HG03460 (cell line): ENCODE data around the gene PCNT.

Experiments
- ATAC-seq: cut with Tn5 transposase; IDR thresholded peaks from one replicate; pipeline ENCODE4 v1.9.1; 2021; ENCODE audit not compliant: unreplicated experiment

PCNT gene

DNA sequence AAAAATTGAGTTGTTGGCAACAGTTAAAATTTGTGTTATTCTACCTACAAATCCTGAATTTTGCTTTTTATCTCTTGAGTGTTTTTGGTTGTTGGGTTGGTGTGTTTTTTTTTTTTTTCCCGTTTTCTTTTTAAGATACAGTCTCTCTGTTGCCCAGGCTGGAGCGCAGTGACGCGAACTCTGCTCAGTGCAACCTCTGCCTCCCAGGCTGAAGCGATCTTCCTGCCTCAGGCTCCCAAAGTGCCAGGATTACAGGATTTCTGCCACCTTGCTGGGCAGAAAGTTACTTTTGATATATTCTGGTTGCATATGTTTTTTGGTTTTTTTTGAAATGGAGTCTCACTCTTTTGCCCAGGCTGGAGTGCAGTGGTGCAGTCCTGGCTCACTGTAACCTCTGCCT is 4.2 kb downstream of the PCNT start:
- no peak for ATAC-seq

DNA sequence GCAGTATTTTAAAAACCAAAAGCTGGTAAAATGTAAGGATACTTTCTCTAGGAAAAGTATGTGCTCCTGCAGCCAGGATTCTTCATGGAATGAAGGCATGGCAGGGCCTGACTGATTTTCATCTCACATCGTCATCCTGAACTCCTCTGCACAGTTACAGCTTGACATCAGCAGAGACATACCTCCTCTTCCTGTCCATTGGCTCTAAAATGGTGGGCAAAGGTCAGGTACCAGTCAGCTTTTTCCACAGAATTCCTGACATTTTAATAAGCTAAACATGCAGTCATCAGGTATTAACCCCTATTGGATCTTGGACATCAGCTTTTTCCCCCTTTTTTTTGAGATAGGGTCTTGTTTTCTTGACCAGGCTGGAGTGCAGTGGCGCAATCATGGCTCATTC is 5.8 kb downstream of the PCNT start:
- no peak for ATAC-seq

DNA sequence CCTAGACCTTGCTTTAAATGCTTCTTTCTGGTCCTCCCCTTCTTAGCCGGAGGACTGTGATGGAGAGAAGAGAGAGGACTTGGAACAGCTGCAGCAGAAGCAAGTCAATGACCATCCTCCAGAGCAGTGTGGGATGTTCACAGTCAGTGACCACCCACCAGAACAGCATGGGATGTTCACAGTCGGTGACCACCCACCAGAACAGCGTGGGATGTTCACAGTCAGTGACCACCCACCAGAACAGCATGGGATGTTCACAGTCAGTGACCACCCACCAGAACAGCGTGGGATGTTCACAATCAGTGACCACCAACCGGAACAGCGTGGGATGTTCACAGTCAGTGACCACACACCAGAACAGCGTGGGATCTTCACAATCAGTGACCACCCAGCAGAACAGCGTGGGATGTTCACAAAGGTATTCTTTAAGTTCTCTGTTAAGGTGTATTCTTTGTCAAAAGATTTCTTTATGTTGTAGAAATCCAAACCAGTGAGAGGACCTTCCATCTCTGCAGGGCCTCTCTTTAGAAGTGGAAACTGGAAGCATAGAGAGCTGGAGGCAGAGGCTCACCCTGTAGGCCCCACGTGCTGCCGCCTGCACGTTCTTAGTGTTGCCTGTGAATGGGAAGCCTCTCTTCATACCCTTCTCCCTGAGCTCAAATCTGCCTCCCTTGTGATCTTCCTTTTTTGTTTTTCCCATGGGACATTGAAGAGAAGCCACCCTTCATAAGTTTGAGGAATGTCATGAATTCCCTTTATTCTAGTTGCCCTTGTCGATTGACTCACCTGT is 10.6 kb downstream of the PCNT start:
- ATAC-seq, result no peak

- ATAC-seq, result no peak
These were observed 12.6 kb downstream of the PCNT start for GRCh38 chr21:46336603-46337002.

GRCh38 chr21:46340998-46341397 is 17.0 kb downstream of the PCNT start:
- ATAC-seq, result no peak

DNA sequence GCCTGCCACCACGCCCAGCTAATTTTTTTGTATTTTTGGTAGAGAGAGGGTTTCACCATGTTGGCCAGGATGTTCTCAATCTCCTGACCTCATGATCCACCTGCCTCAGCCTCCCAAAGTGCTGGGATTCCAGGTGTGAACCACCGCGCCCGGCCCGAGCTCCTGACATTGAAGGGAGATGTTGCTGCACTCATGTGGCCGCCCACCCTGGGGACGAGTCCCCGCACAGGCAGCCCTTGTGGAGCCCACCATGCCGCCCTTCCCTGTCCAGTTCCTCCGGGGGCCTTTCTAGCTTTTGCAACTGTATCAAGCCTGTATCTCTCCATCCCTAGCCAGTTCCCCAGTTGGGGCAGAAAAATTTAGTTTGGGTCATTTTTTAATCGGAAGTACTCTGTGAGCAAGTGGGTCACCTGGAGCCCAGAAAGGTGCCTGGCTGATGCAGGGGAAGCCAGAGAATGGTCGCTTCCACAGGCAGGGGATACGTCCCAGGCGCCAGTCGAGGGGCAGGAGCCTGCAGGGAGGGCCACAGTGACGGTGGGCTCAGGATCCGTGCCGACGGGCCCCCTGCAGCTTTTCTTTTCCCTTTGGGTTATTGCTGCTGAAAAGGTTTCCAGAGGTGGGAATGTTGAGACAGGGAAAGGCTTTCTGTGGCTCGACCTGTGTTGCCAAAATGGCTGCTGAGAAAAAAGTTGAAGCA is 20.4 kb downstream of the PCNT start:
- no peak for ATAC-seq

DNA sequence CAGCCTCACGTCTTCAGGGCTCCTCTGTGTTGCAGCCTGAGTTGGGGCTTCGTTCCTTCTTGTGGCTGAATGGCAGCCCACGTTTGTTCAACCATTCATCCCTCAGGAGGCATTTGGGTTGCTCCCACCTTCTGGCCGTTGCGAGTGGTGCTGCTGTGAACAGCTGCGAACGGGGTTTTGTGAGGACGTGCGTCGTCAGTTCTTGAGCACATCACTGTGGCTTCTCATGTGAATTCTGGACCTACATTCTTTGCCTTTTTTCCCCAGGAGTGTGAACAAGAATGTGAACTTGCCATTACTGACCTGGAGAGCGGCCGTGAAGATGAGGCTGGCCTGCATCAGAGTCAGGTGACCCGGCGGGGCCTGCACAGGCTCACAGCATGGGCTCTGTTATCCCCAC is 21.9 kb downstream of the PCNT start:
- ATAC-seq, result no peak

- no peak for ATAC-seq
These were observed 22.6 kb downstream of the PCNT start for GRCh38 chr21:46346296-46347202.

GRCh38 chr21:46347203-46347550 is 23.2 kb downstream of the PCNT start:
- no peak for ATAC-seq

GRCh38 chr21:46347791-46348381 is 23.9 kb downstream of the PCNT start:
- ATAC-seq, result no peak

DNA sequence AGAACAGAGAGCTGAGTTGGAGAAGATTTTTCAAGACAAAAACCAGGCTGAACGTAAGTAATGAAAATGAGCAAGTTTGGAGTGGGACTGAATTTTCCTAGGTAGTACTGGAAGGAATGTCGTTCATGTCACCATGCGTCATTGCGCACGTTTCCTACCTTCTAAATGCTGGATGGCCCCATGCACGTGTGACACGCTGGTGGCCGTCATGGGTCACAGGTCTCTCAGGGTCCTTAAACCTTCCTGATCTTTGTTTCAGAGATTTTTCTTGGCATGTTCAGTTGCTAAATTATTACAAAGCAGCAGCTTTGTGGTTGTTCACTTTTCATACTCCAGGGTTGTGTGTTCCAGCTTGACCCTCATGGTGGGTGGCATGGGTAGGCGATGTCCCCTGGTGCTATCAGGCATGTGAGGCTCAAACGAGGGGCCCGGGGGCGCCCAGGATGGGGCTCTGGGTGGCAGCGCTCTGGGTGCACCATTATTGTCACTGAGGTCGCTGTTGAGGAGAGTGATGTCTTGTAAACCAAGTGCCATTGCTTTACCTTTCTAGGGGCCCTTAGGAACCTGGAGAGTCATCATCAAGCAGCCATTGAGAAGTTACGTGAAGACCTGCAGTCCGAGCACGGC is 25.3 kb downstream of the PCNT start:
- ATAC-seq, result no peak

GRCh38 chr21:46350571-46350970 is 26.6 kb downstream of the PCNT start:
- no peak for ATAC-seq

DNA sequence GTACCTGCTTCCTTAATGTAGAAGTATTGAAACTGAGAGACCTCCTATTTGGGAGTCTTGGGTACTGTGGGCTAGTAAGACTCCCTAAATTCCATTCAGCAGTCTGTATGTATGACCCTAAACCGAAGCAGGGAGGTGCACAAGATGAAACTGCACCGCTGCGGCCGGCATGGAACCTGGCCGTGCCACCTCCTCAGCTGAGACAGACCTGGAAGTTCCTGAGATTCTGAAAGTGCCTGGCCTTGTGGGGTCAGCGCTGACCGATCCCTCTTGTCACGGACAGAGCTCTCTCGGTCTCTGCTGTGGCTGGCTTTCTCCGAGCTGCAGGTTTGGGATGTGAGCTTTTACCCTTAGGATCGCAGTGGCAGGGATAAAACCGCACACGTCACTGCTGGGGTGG is 27.0 kb downstream of the PCNT start:
- ATAC-seq, result no peak

GRCh38 chr21:46351476-46352163 is 27.7 kb downstream of the PCNT start:
- ATAC-seq, result no peak

DNA sequence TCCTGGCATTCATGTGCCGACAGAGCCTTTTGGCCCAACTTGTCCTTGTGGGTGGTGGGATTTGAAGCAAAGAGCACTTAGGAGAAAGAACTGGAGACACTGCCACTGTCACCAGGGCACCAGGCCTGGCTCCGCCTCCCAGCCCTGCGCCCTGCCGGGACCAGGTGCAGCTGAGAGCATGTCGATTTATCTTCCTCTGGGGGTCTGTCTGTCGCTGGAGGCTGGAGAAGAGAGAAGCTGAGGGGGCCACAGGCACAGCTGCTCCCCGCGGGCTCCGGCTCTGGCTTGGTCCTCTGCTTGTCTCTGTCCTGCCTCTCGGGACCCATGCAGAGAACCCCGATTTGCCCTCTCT is 28.2 kb downstream of the PCNT start:
- ATAC-seq, result no peak

GRCh38 chr21:46352913-46353312 is 29.0 kb downstream of the PCNT start:
- ATAC-seq, result no peak

DNA sequence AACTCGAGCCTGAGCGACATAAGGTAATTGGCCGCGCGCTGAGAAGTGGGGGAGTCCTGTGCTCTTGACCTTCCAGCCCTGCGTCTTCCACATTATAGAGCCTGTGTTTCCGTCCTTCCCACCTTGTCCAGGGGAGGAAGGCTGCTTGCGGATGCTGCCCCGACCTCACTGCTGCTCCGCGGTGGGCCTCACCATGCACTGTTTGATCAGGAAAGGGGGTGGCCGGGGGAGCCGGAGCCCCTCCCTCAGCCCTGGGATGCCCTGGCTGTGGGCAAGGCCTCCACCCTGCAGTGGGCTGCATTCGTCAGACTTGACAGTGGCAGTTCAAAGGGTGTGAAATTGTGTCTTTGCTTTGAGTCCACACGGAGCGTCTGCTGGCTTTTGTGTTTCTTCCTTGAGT is 30.1 kb downstream of the PCNT start:
- no peak for ATAC-seq

- ATAC-seq, result no peak
These were observed 30.6 kb downstream of the PCNT start for GRCh38 chr21:46354518-46354917.

GRCh38 chr21:46355161-46356004 is 31.4 kb downstream of the PCNT start:
- no peak for ATAC-seq

- no peak for ATAC-seq
These were observed 32.0 kb downstream of the PCNT start for GRCh38 chr21:46356005-46356338.
